Kidney tubule cell (primary cell): Measurements from ENCODE around the gene INSYN2A.
A peak's percentile ranks its signal among the peaks of the same experiment; 100 is the strongest.

Experiments used
- DNase-seq: peaks from one replicate; pipeline ENCODE4 v3.0.0-alpha.2; 2018; ENCODE audit warnings: low spot score

Gene INSYN2A

GRCh38 chr10:127196282-127197153, at the start of gene INSYN2A:
INSYN2A (minus strand) TSS chr10:127196591; CDS start chr10:127176395, 20,196 bp downstream.
- DNase-seq, result peak; percentile 60

- no peak for DNase-seq
Measured at GRCh38 chr10:127245456-127245855, 49.1 kb upstream of the INSYN2A start.

GRCh38 chr10:127243490-127244272, 47.3 kb upstream of the INSYN2A start:
- peak; percentile 55 for DNase-seq

GRCh38 chr10:127242914-127243313, 46.5 kb upstream of the INSYN2A start:
- DNase-seq, result no peak

GRCh38 chr10:127236266-127236665, 39.9 kb upstream of the INSYN2A start:
- no peak for DNase-seq

GRCh38 chr10:127234306-127234800, 38.0 kb upstream of the INSYN2A start:
- DNase-seq, result no peak

- DNase-seq, result no peak
Measured at GRCh38 chr10:127228195-127228787, 31.9 kb upstream of the INSYN2A start.

- no peak for DNase-seq
Measured at GRCh38 chr10:127227663-127228062, 31.3 kb upstream of the INSYN2A start.

GRCh38 chr10:127227027-127227426, 30.6 kb upstream of the INSYN2A start:
- no peak for DNase-seq

GRCh38 chr10:127221281-127221680, 24.9 kb upstream of the INSYN2A start:
- no peak for DNase-seq

GRCh38 chr10:127218658-127219057, 22.3 kb upstream of the INSYN2A start:
- no peak for DNase-seq

GRCh38 chr10:127216786-127217185, 20.4 kb upstream of the INSYN2A start:
- no peak for DNase-seq

- DNase-seq, result no peak
Measured at GRCh38 chr10:127216274-127216673, 19.9 kb upstream of the INSYN2A start.

- no peak for DNase-seq
Measured at GRCh38 chr10:127215866-127216265, 19.5 kb upstream of the INSYN2A start.

- DNase-seq, result no peak
Measured at GRCh38 chr10:127210936-127211466, 14.6 kb upstream of the INSYN2A start.

GRCh38 chr10:127207081-127207480, 10.7 kb upstream of the INSYN2A start:
- DNase-seq, result no peak

GRCh38 chr10:127203067-127203466, 6.7 kb upstream of the INSYN2A start:
- DNase-seq, result no peak

GRCh38 chr10:127200646-127201045, 4.3 kb upstream of the INSYN2A start:
- no peak for DNase-seq

GRCh38 chr10:127198721-127199120, 2.3 kb upstream of the INSYN2A start:
- DNase-seq, result no peak

GRCh38 chr10:127198307-127198706, 1.9 kb upstream of the INSYN2A start:
- no peak for DNase-seq

GRCh38 chr10:127197154-127197432, 702 bp upstream of the INSYN2A start:
- DNase-seq, result no peak

- DNase-seq, result peak; percentile 2
Measured at GRCh38 chr10:127195571-127196281, 665 bp downstream of the INSYN2A start.
